ENCODE measurements around the gene USP5. TPM values are rescaled to one million over a fixed set of nuclear protein-coding genes. Genes with fewer than 3 reads are reported as not detected.
A peak's percentile ranks its signal among the peaks of the same experiment; 100 is the strongest.
"Not testable (repeated sequence)": the region's sequence is repeated elsewhere in the genome, so short reads cannot be mapped to it uniquely, and the experiment has no call there.

USP5 gene
- total RNA-seq, 1 donor from 2014 or later, result 36.6 TPM

DNA sequence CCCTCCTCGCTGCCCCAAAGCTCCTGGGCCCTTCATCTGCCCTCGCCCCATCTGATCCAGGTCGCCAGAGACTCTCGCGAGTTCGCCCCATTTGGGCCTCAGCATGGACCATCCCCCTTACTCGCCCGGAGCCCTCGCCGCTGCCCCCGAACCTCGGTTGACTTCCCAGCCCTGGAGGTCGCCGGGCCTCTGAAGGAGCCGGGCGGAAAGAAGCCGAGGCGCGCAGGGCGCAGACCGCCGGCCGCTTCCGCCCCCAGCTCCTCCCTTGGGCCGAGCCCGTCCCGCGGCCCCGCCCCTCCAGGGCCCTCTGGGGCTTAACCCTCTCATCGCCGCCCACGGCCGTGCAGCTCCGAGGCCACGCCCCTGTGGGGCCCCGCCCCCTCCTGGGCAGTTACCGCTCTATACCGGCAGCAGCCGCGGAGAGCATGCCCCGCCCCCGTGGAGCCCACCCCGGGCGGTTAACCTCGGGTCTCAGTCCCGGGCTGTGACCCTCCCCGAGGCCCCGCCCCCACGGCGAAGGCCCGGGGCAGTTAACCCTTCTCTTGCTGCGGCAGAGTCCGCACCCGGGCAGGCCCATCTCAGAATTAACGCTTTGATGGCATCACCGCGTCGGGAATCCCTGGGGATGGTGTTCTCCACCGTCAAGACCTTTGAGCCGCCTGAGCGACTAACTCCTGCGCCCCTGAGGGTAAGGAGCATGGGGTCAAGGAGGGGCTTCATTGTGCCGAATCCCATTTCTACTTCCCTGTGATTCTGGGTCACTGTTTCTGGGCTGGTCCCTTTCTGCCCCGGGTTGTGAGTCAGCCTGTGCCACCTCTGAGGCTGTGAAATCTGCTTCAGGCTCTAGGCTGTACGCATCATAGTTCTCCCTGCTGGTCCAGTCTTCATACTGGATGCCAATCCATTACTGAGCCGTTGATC is 21.4 kb downstream of the USP5 start, which contains the start of gene SPSB2:
TSS of gene SPSB2 (minus strand) at position 210 of the 921 bp plus-strand sequence. CDS start 402 bp downstream, outside the sequence.
- intact Hi-C loops (cut with DNase I), result no loop called here
- peaks cover 0 to 14% of the 10 kb centered on the region in 2 donors for H3K36me3 ChIP-seq
- peak within 1 kb of the TSS; percentile 86 for H3K27ac ChIP-seq
- TF ChIP-seq POLR2AphosphoS5 (IDR thresholded peaks at IDR 0.05; ENCODE audit: insufficient read depth in 1 of 2, low read depth in 1 of 2) (peak; percentile 33 to 89), CTCF (IDR thresholded peaks at IDR 0.05) (no peak), POLR2A (IDR thresholded peaks at IDR 0.05) (peak in 1 of 2 donors; percentile 63)
- DNase-seq (ENCODE audit: extremely low spot score in 2 of 2), result peak in 1 of 2 donors; percentile 93
- no peaks in the 10 kb centered on the region for H3K27me3 ChIP-seq
- peak within 1 kb of the TSS; percentile 67 to 70 for H3K4me3 ChIP-seq
- H3K9me3 ChIP-seq, result no peaks in the 10 kb centered on the region
- peaks cover 34% of the 10 kb centered on the region for H3K4me1 ChIP-seq

DNA sequence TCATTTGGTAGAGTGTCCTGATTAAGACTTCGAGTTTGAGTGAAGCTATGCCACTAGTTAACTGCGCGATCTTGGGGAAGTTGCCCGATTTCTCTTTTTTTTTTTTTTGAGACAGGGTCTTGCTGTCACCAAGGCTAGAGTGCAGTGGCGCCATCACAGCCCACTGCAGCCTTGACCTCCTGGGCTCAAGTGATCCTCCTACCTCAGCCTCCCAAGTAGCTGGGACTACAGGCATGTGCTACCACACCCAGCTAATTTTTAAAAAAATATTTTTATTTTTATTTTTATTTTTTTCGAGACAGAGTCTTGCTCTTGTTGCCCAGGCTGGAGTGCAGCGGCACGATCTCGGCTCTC is 22.0 kb downstream of the USP5 start:
- H3K27ac ChIP-seq, result peak overlapping the region; percentile 86
- peaks cover 0 to 14% of the 10 kb centered on the region in 2 donors for H3K36me3 ChIP-seq
- intact Hi-C loops (cut with DNase I); H3K9me3 ChIP-seq; DNase-seq (ENCODE audit: extremely low spot score in 2 of 2); H3K27me3 ChIP-seq: not testable (repeated sequence)
- peak overlapping the region; percentile 67 to 70 for H3K4me3 ChIP-seq
- H3K4me1 ChIP-seq, result peaks cover 28% of the 10 kb centered on the region

GRCh38 chr12:6879824-6880223 is 27.9 kb downstream of the USP5 start:
- H3K36me3 ChIP-seq, result peaks cover 0 to 12% of the 10 kb centered on the region in 2 donors
- DNase-seq (ENCODE audit: extremely low spot score in 2 of 2); H3K27ac ChIP-seq; H3K4me3 ChIP-seq; H3K27me3 ChIP-seq; H3K4me1 ChIP-seq; intact Hi-C loops (cut with DNase I); H3K9me3 ChIP-seq: not testable (repeated sequence)

GRCh38 chr12:6883252-6883651 is 31.3 kb downstream of the USP5 start:
- intact Hi-C loops (cut with DNase I), result no loop called here

GRCh38 chr12:6883683-6884082 is 31.7 kb downstream of the USP5 start:
- intact Hi-C loops (cut with DNase I), result no loop called here
- no peak for DNase-seq (ENCODE audit: extremely low spot score in 2 of 2)
- H3K36me3 ChIP-seq, result peaks cover 0 to 16% of the 10 kb centered on the region in 2 donors
- TF ChIP-seq CTCF (IDR thresholded peaks at IDR 0.05), result no peak
- no peak for TF ChIP-seq POLR2AphosphoS5 (IDR thresholded peaks at IDR 0.05; ENCODE audit: insufficient read depth in 1 of 2, low read depth in 1 of 2)
- no peak for TF ChIP-seq POLR2A (IDR thresholded peaks at IDR 0.05)
- H3K27ac ChIP-seq, result no peak overlapping the region
- no peaks in the 10 kb centered on the region for H3K4me1 ChIP-seq
- H3K9me3 ChIP-seq, result no peaks in the 10 kb centered on the region
- H3K4me3 ChIP-seq, result no peak overlapping the region
- H3K27me3 ChIP-seq, result no peaks in the 10 kb centered on the region

More at GRCh38 chr12:6883252-6883651, 31.3 kb downstream of the USP5 start:
- Histone ChIP-seq H3K4me3 (no peak overlapping the region), H3K4me1 (no peaks in the 10 kb centered on the region), H3K36me3 (peaks cover 0 to 16% of the 10 kb centered on the region in 2 donors), H3K9me3 (no peaks in the 10 kb centered on the region), H3K27ac (no peak overlapping the region), H3K27me3 (no peaks in the 10 kb centered on the region)
- TF ChIP-seq POLR2AphosphoS5 (IDR thresholded peaks at IDR 0.05; ENCODE audit: insufficient read depth in 1 of 2, low read depth in 1 of 2) (no peak), CTCF (IDR thresholded peaks at IDR 0.05) (no peak), POLR2A (IDR thresholded peaks at IDR 0.05) (no peak)
- no peak for DNase-seq (ENCODE audit: extremely low spot score in 2 of 2)

DNA sequence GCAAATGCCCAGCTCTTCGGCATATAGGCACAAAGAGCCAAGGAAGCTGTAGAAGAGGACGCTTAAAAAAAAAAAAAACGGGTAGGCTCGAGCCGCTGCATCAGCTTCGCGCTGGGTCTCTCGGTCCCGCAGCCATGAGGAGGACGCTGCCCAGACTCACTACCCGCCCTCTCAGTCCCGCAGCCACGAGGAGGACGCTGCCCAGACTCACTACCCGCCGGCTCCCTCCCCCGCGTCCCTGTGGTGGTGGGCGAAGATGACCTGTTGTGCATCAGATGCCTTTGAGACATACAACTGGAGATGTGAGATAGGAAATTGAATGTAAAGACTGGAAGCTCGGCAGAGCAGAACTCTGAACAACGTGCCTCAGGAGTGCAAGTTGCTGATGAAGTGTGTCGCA is 32.6 kb downstream of the USP5 start:
- Histone ChIP-seq H3K4me3 (no peak overlapping the region), H3K4me1 (no peaks in the 10 kb centered on the region), H3K27ac (no peak overlapping the region), H3K9me3 (no peaks in the 10 kb centered on the region), H3K36me3 (peaks cover 0 to 16% of the 10 kb centered on the region in 2 donors), H3K27me3 (no peaks in the 10 kb centered on the region)
- no peak for DNase-seq (ENCODE audit: extremely low spot score in 2 of 2)
- intact Hi-C loops (cut with DNase I), result no loop called here
- TF ChIP-seq POLR2AphosphoS5 (IDR thresholded peaks at IDR 0.05; ENCODE audit: insufficient read depth in 1 of 2, low read depth in 1 of 2) (no peak), POLR2A (IDR thresholded peaks at IDR 0.05) (no peak), CTCF (IDR thresholded peaks at IDR 0.05) (no peak)

- DNase-seq (ENCODE audit: extremely low spot score in 2 of 2); H3K27ac ChIP-seq; H3K4me3 ChIP-seq; H3K27me3 ChIP-seq; H3K9me3 ChIP-seq; H3K4me1 ChIP-seq; intact Hi-C loops (cut with DNase I): not testable (repeated sequence)
- peaks cover 0 to 16% of the 10 kb centered on the region in 2 donors for H3K36me3 ChIP-seq
Measured at GRCh38 chr12:6886206-6886999, 34.5 kb downstream of the USP5 start.

Measured in vagina (tissue), 2 donors.